H1 (cell line): ENCODE data around the gene NOTCH2. TPM values are rescaled to one million over a fixed set of nuclear protein-coding genes. Genes with fewer than 3 reads are reported as not detected.

Experiments
- CTCF ChIA-PET: fragments of 300-600 bp; sonication (Branson Sonifier 250); formaldehyde crosslinking; loops from one replicate; lab custom pipeline; 2021; ENCODE audit not compliant: partially characterized antibody; lab: Charles Lee
- POLR2A ChIA-PET: fragments of 300-600 bp; sonication (Branson Sonifier 250); formaldehyde crosslinking; loops from one replicate; lab custom pipeline; 2021; ENCODE audit warnings: inconsistent platforms; ENCODE audit not compliant: partially characterized antibody; lab: Charles Lee
- DNase-seq, 2 experiments: peaks; one replicate each; pipeline versions ENCODE4 v3.0.0 to v3.0.0-alpha.2; 2010 to 2022; ENCODE audit warnings: low spot score in 2 of 2, low read depth in 1 of 2, mixed read lengths in 1 of 2
- FAIRE-seq: peaks from 2 replicates; lab custom pipeline; 2011; peaks lifted over from hg19 to GRCh38; lab: Jason Lieb, UNC
- H2AFZ ChIP-seq: 2 replicates; pipeline ENCODE4 v1.8.1; 2012; ENCODE audit warnings: low read length, inconsistent platforms
- H2AK5ac ChIP-seq: 2 replicates; pipeline ENCODE4 v1.6.1; 2013; ENCODE audit warnings: low read depth, low read length
- H2BK120ac ChIP-seq: replicated peaks from 2 replicates; pipeline ENCODE3; 2013; ENCODE audit warnings: low read depth, low read length, inconsistent platforms
- H2BK12ac ChIP-seq: 2 replicates; pipeline ENCODE4 v1.6.1; 2013; ENCODE audit warnings: low read depth, low read length
- H2BK15ac ChIP-seq: 2 replicates; pipeline ENCODE4 v1.6.1; 2013; ENCODE audit warnings: low read length
- H2BK20ac ChIP-seq: 2 replicates; pipeline ENCODE4 v1.6.1; 2013; ENCODE audit warnings: low read length
- H2BK5ac ChIP-seq: 2 replicates; pipeline ENCODE4 v1.6.1; 2013; ENCODE audit warnings: low read depth, low read length
- H3K14ac ChIP-seq: 2 replicates; pipeline ENCODE4 v1.6.1; 2013; ENCODE audit warnings: inconsistent platforms; ENCODE audit not compliant: insufficient read length
- H3K18ac ChIP-seq: 2 replicates; pipeline ENCODE4 v1.6.1; 2013; ENCODE audit warnings: low read length; ENCODE audit errors: extremely low read depth
- H3K23ac ChIP-seq: 2 replicates; pipeline ENCODE4 v1.6.1; 2013; ENCODE audit warnings: inconsistent platforms; ENCODE audit not compliant: insufficient read length
- H3K23me2 ChIP-seq: 2 replicates; pipeline ENCODE4 v1.6.1; 2013; ENCODE audit warnings: low read depth, low read length
- H3K27ac ChIP-seq: 2 replicates; pipeline ENCODE4 v1.6.1; 2011; ENCODE audit warnings: low read depth, low read length, inconsistent platforms
- H3K27me3 ChIP-seq, 4 experiments: replicated peaks in 1 of 4; 1 replicate in 1 of 4; 2 replicates in 3 of 4; pipeline versions ENCODE4 v1.6.1 to v1.8.1; 2011 to 2013; ENCODE audit warnings: low read length in 3 of 4, mild to moderate bottlenecking in 3 of 4, inconsistent platforms in 2 of 4, mixed read lengths in 2 of 4, moderate library complexity in 1 of 4; ENCODE audit not compliant: control insufficient read depth in 3 of 4, insufficient read depth in 3 of 4; ENCODE audit errors: extremely low read depth in 1 of 4
- H3K36me3 ChIP-seq, 4 experiments: 2 replicates each; pipeline versions ENCODE4 v1.6.1 to v1.8.1; 2011 to 2013; ENCODE audit warnings: mild to moderate bottlenecking in 4 of 4, low read length in 3 of 4, moderate library complexity in 2 of 4, control low read depth in 1 of 4, inconsistent platforms in 1 of 4; ENCODE audit not compliant: insufficient read depth in 4 of 4, control insufficient read depth in 2 of 4
- H3K4ac ChIP-seq: replicated peaks from 2 replicates; pipeline ENCODE3; 2013; ENCODE audit warnings: low read length, low read depth, mixed read lengths, inconsistent platforms; ENCODE audit not compliant: insufficient read length
- H3K4me1 ChIP-seq, 4 experiments: replicated peaks in 1 of 4; 1 replicate in 1 of 4; 2 replicates in 3 of 4; pipeline versions ENCODE4 v1.6.1 to v1.8.1; 2011 to 2013; ENCODE audit warnings: low read length in 3 of 4, inconsistent platforms in 2 of 4, mixed read lengths in 1 of 4; ENCODE audit not compliant: insufficient read depth in 4 of 4, control insufficient read depth in 3 of 4
- H3K4me2 ChIP-seq, 2 experiments: 2 replicates each; pipeline versions ENCODE4 v1.6.1 to v1.8.1; 2011 to 2013; ENCODE audit warnings: low read depth in 2 of 2, low read length in 2 of 2, control low read depth in 1 of 2, inconsistent platforms in 1 of 2, mild to moderate bottlenecking in 1 of 2; ENCODE audit not compliant: insufficient read depth in 1 of 2
- H3K4me3 ChIP-seq, 4 experiments: fragments of 200-600, 300-600 bp in 1 of 4; sonication (generic), shearing (Covaris generic), sonication (Bioruptor Twin) in 1 of 4; 2 replicates each; pipeline versions ENCODE4 v1.5.1 to v1.8.1; 2011 to 2016; ENCODE audit warnings: low read length in 4 of 4, low read depth in 3 of 4, control low read depth in 2 of 4, inconsistent platforms in 2 of 4, mild to moderate bottlenecking in 2 of 4, mixed read lengths in 1 of 4, moderate library complexity in 1 of 4; ENCODE audit not compliant: insufficient read depth in 2 of 4; ENCODE audit errors: extremely low read depth in 1 of 4
- H3K56ac ChIP-seq: replicated peaks from 2 replicates; pipeline ENCODE3; 2013; ENCODE audit warnings: low read depth, mild to moderate bottlenecking, mixed read lengths, low read length, inconsistent platforms; ENCODE audit not compliant: insufficient read length
- H3K79me1 ChIP-seq: 2 replicates; pipeline ENCODE4 v1.6.1; 2013; ENCODE audit warnings: low read depth, low read length, control low read depth
- H3K79me2 ChIP-seq, 2 experiments: 2 replicates each; pipeline versions ENCODE4 v1.6.1 to v1.8.1; 2012 to 2013; ENCODE audit warnings: low read length in 2 of 2, mild to moderate bottlenecking in 2 of 2, inconsistent platforms in 1 of 2; ENCODE audit not compliant: insufficient read depth in 2 of 2, control insufficient read depth in 1 of 2
- H3K9ac ChIP-seq, 4 experiments: replicated peaks in 1 of 4; 1 replicate in 1 of 4; 2 replicates in 3 of 4; pipeline versions ENCODE4 v1.6.1 to v1.8.1; 2011 to 2013; ENCODE audit warnings: low read depth in 3 of 4, low read length in 3 of 4, control low read depth in 2 of 4, mild to moderate bottlenecking in 2 of 4, moderate library complexity in 2 of 4, inconsistent platforms in 1 of 4; ENCODE audit errors: extremely low read depth in 1 of 4
- H3K9me3 ChIP-seq, 2 experiments: 2 replicates each; pipeline versions ENCODE4 v1.6.1 to v1.8.1; 2012 to 2013; ENCODE audit warnings: mild to moderate bottlenecking in 2 of 2, moderate library complexity in 2 of 2, control low read depth in 1 of 2, inconsistent platforms in 1 of 2, low read depth in 1 of 2, low read length in 1 of 2, mixed read lengths in 1 of 2; ENCODE audit not compliant: insufficient read depth in 2 of 2
- H4K20me1 ChIP-seq, 2 experiments: replicated peaks in 1 of 2; 2 replicates each; pipeline versions ENCODE3 to v1.8.1; 2011 to 2013; ENCODE audit warnings: inconsistent platforms in 2 of 2, low read length in 2 of 2, mild to moderate bottlenecking in 1 of 2; ENCODE audit not compliant: insufficient read depth in 2 of 2, control insufficient read depth in 1 of 2
- H4K5ac ChIP-seq: 2 replicates; pipeline ENCODE4 v1.6.1; 2013; ENCODE audit warnings: low read length, low read depth, mixed read lengths, inconsistent platforms; ENCODE audit not compliant: insufficient read length
- H4K8ac ChIP-seq: 2 replicates; pipeline ENCODE4 v1.8.0; 2013; ENCODE audit warnings: mild to moderate bottlenecking, moderate library complexity, low read length, inconsistent platforms; ENCODE audit not compliant: insufficient read depth; ENCODE audit errors: extremely low read depth
- H4K91ac ChIP-seq: replicated peaks from 2 replicates; pipeline ENCODE3; 2013; ENCODE audit warnings: low read length, mixed read lengths, inconsistent platforms; ENCODE audit not compliant: insufficient read length
- BACH1 ChIP-seq: IDR thresholded peaks from 2 replicates; pipeline ENCODE4 v1.6.1; 2012; ENCODE audit warnings: low read length, improper control_type of control experiment
- TAF1 ChIP-seq: IDR thresholded peaks from 2 replicates; pipeline ENCODE4 v1.6.1; 2011; ENCODE audit warnings: mild to moderate bottlenecking, low read depth, low read length
- WGBS, 2 experiments: shearing (Covaris generic) in 1 of 2; methylation state at CpG; one replicate each; pipeline versions ENCODE4 v1.1.6 to v1.1.7; 2013 to 2015; ENCODE audit warnings: low lambda C conversion rate in 2 of 2, mixed read lengths in 2 of 2, inconsistent platforms in 1 of 2, low coverage in 1 of 2, missing lambda C conversion rate in 1 of 2; ENCODE audit not compliant: insufficient replicate concordance in 2 of 2, insufficient coverage in 1 of 2, insufficient read length in 1 of 2; ENCODE audit errors: extremely low coverage in 1 of 2, missing lambda C conversion rate in 1 of 2; 5-methylcytosine and 5-hydroxymethylcytosine counted together
- polyA plus RNA-seq, 7 experiments: library from polyadenylated mRNA; depleted of rRNA in 3 of 7; stranded (reverse) in 5 of 7; unstranded in 2 of 7; fragments of >200 nt in 5 of 7; fragments of 200-250 nt in 2 of 7; gene quantifications; 1 replicate in 5 of 7; 2 replicates in 1 of 7; 4 replicates in 1 of 7; pipeline versions ENCODE4 v1.2.1 to v1.2.3, GENCODE V29; 2011 to 2013; ENCODE audit warnings: missing spikeins in 2 of 7, mixed read lengths in 2 of 7
- total RNA-seq: library from RNA; stranded (reverse); fragmentation: NEBNext Ultra II Directional; extraction: Animal tissue kit (Norgen Biotek cat#: 25700); gene quantifications from 2 replicates; pipeline ENCODE4 v1.2.1, GENCODE V29; 2021

The NOTCH2 gene
- total and polyA plus RNA-seq, 2 of the 8 experiments (the other 6 are each of a cell fraction or from before 2014, with no cell fraction given): 17.7 to 63.0 TPM

GRCh38 chr1:119987686-119988085 lies 81.8 kb downstream of the NOTCH2 start:
- no peak overlapping the region for H3K14ac ChIP-seq
- no peak for FAIRE-seq

More at GRCh38 chr1:119987686-119988085, 81.8 kb downstream of the NOTCH2 start:
- Histone ChIP-seq H4K91ac (no peak overlapping the region), H3K36me3 (no peaks in the 10 kb centered on the region; a peak in 2 of 8 replicates), H2BK15ac (no peak overlapping the region), H3K9ac (no peak overlapping the region), H3K23me2 (no peaks in the 10 kb centered on the region), H2BK12ac (no peak overlapping the region), H2BK20ac (no peak overlapping the region), H2BK5ac (no peak overlapping the region), H3K23ac (no peak overlapping the region), H3K4me2 (no peak overlapping the region), H3K27ac (no peak overlapping the region), H3K79me2 (no peaks in the 10 kb centered on the region), H3K18ac (no peak overlapping the region), H3K56ac (no peak overlapping the region), H2BK120ac (no peak overlapping the region), H3K9me3 (no peaks in the 10 kb centered on the region), H4K5ac (no peak overlapping the region), H3K4ac (no peak overlapping the region), H3K4me3 (no peak overlapping the region), H3K4me1 (peaks cover 0 to 4% (median 0%) of the 10 kb centered on the region in 4 experiments; a peak in 1 of 7 replicates), H4K8ac (no peak overlapping the region), H4K20me1 (no peaks in the 10 kb centered on the region), H2AK5ac (no peak overlapping the region), H2AFZ (no peak overlapping the region), H3K27me3 (no peaks in the 10 kb centered on the region), H3K79me1 (no peaks in the 10 kb centered on the region)
- POLR2A ChIA-PET: no interaction called here
- DNase-seq: no peak
- 79% methylated on average over 1 of the region's 1 CpG; no CpG with 5 or more reads in 1 of the 2 experiments for WGBS, 2 experiments
- no peak for TF ChIP-seq TAF1
- no peak for TF ChIP-seq BACH1
- CTCF ChIA-PET: interaction anchor here (0.8 to 3.6 kb wide), 3 partner anchors 20 to 102 kb away, joined by 3 to 14 read pairs (median 3); no protein-coding TSS in a partner anchor
